Ishikawa (cell line): ENCODE data around the gene DGKI.

Experiments used
- CEBPB ChIP-seq: IDR thresholded peaks from 2 replicates; pipeline ENCODE4 v1.6.1; 2012
- CREB1 ChIP-seq: IDR thresholded peaks from 2 replicates; pipeline ENCODE4 v1.6.1; 2012; ENCODE audit warnings: low read depth
- EGR1 ChIP-seq: IDR thresholded peaks from 2 replicates; pipeline ENCODE4 v1.6.1; 2012
- EP300 ChIP-seq: IDR thresholded peaks from 2 replicates; pipeline ENCODE4 v1.6.1; 2012; ENCODE audit warnings: borderline replicate concordance
- FOXM1 ChIP-seq: IDR thresholded peaks from 2 replicates; pipeline ENCODE4 v1.6.1; 2012; ENCODE audit warnings: low read depth, borderline replicate concordance
- NFIC ChIP-seq: IDR thresholded peaks from 2 replicates; pipeline ENCODE4 v1.6.1; 2012
- RAD21 ChIP-seq: IDR thresholded peaks from 2 replicates; pipeline ENCODE4 v1.6.1; 2012; ENCODE audit warnings: low read depth
- TAF1 ChIP-seq: IDR thresholded peaks from 2 replicates; pipeline ENCODE4 v1.6.1; 2012; ENCODE audit warnings: low read depth, mild to moderate bottlenecking
- TEAD4 ChIP-seq: IDR thresholded peaks from 2 replicates; pipeline ENCODE4 v1.6.1; 2012
- USF1 ChIP-seq: IDR thresholded peaks from 2 replicates; pipeline ENCODE4 v1.6.1; 2012
- YY1 ChIP-seq: IDR thresholded peaks from 2 replicates; pipeline ENCODE4 v1.6.1; 2012; ENCODE audit warnings: low read depth
- ZBTB7A ChIP-seq: IDR thresholded peaks from 2 replicates; pipeline ENCODE4 v1.6.1; 2012; ENCODE audit warnings: low read depth
- TF ChIP-seq, protein P1 (sequence below): IDR thresholded peaks from 2 replicates; pipeline ENCODE4 v1.6.1; 2012

Gene DGKI

DNA sequence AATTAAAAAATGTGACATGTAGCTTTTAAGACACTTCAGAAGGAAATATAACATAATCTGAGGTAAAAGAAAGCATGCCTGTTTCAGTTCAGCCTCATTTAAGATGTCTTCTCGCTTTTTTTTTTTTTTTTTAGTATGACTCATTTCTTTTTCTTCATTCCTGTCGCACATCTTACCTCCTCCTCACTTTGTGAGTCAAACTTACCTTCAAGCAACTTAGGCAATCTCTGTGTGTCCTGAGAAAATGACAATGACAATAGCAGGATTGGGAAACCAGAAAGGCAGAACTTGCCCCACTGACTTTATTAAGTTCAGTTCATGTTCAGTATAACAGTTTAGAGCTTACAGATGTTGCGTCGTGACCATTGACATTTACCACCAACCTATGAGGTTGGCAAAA is 511.0 kb downstream of the DGKI start:
- no peak for TF ChIP-seq ZBTB7A
- TF ChIP-seq EP300, result no peak
- no peak for TF ChIP-seq FOXM1
- no peak for TF ChIP-seq TAF1
- TF ChIP-seq EGR1, result no peak
- no peak for TF ChIP-seq CREB1
- no peak for TF ChIP-seq TEAD4
- no peak for TF ChIP-seq RAD21
- no peak for TF ChIP-seq USF1
- no peak for TF ChIP-seq YY1
- TF ChIP-seq CEBPB, result no peak
- TF ChIP-seq, protein P1, sequence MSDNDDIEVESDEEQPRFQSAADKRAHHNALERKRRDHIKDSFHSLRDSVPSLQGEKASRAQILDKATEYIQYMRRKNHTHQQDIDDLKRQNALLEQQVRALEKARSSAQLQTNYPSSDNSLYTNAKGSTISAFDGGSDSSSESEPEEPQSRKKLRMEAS, result no peak

GRCh38 chr7:137331378-137331777 is 515.4 kb downstream of the DGKI start:
- TF ChIP-seq RAD21 (no peak), NFIC (no peak), TAF1 (no peak), CREB1 (no peak), CEBPB (no peak), YY1 (no peak)
